ENCODE results near the gene KCNH5. TPM values are rescaled to one million over a fixed set of nuclear protein-coding genes. Genes with fewer than 3 reads are reported as not detected.

The KCNH5 gene
- total and polyA plus RNA-seq, 9 of the 15 experiments (the other 6 are each of a cell fraction or from before 2014, with no cell fraction given) = 1.1 to 2.4 (median 1.4) TPM

DNA sequence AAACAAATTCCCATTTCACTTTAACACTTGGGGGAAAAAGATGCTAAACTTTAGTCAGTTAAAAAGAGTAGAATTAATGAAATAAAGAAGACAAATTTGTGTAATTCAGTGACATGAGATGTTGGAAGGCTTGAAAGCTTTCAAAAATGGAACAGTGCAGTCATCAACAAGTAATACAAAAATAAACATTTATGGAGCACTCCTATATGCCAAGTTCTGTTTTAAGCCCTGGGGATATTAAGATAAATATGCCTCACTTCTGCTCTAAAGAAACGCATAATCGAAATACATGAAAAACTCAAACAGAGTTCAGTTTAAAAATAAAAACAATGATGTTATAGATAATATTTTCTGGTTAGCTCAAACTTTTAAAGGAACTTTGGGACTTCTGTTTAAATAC, 93.0 kb downstream of the KCNH5 start (continued):
- TF ChIP-seq STAG1 (CRISPR knock-in tag; IDR thresholded peaks at IDR 0.05; ENCODE audit: borderline replicate concordance) (no peak), NELFE (IDR thresholded peaks at IDR 0.05; ENCODE audit: insufficient read depth, insufficient read length) (no peak), ZKSCAN1 (IDR thresholded peaks at IDR 0.05; ENCODE audit: low read depth, low read length) (no peak), NCOA1 (IDR thresholded peaks at IDR 0.05; ENCODE audit: low read depth) (no peak), SRSF3 (IDR thresholded peaks at IDR 0.05; ENCODE audit: insufficient read depth, low read length) (no peak), NFE2L1 (tag; IDR thresholded peaks at IDR 0.05; ENCODE audit: borderline replicate concordance, low read depth) (no peak)
- TF ChIP-seq, protein P1, sequence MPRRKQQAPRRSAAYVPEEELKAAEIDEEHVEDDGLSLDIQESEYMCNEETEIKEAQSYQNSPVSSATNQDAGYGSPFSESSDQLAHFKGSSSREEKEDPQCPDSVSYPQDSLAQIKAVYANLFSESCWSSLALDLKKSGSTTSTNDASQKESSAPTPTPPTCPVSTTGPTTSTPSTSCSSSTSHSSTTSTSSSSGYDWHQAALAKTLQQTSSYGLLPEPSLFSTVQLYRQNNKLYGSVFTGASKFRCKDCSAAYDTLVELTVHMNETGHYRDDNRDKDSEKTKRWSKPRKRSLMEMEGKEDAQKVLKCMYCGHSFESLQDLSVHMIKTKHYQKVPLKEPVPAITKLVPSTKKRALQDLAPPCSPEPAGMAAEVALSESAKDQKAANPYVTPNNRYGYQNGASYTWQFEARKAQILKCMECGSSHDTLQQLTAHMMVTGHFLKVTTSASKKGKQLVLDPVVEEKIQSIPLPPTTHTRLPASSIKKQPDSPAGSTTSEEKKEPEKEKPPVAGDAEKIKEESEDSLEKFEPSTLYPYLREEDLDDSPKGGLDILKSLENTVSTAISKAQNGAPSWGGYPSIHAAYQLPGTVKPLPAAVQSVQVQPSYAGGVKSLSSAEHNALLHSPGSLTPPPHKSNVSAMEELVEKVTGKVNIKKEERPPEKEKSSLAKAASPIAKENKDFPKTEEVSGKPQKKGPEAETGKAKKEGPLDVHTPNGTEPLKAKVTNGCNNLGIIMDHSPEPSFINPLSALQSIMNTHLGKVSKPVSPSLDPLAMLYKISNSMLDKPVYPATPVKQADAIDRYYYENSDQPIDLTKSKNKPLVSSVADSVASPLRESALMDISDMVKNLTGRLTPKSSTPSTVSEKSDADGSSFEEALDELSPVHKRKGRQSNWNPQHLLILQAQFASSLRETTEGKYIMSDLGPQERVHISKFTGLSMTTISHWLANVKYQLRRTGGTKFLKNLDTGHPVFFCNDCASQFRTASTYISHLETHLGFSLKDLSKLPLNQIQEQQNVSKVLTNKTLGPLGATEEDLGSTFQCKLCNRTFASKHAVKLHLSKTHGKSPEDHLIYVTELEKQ (CRISPR knock-in tag; IDR thresholded peaks at IDR 0.05) = no peak

- Histone ChIP-seq H3K4me2 (ENCODE audit: insufficient read depth, low read length) (no peak overlapping the region), H3K36me3 (ENCODE audit: control insufficient read depth, insufficient read depth, low read length) (no peaks in the 10 kb centered on the region), H3K27ac (ENCODE audit: extremely low read depth, low read depth, low read length) (no peak overlapping the region), H3K4me3 (no peak overlapping the region), H3K9me3 (replicated peaks; ENCODE audit: control insufficient read depth, insufficient read depth, low read depth, low read length) (no peaks in the 10 kb centered on the region), H3K4me1 (replicated peaks in 1 of 2; ENCODE audit: control insufficient read depth in 2 of 2, insufficient read depth in 2 of 2, low read length in 2 of 2) (no peaks in the 10 kb centered on the region), H3K9ac (ENCODE audit: insufficient read depth in 1 of 2, low read depth in 2 of 2, low read length in 2 of 2) (no peak overlapping the region), H2AFZ (ENCODE audit: low read depth, low read length) (no peak overlapping the region), H4K20me1 (replicated peaks; ENCODE audit: control insufficient read depth, insufficient read depth, low read length) (no peaks in the 10 kb centered on the region), H3K79me2 (ENCODE audit: control insufficient read depth, insufficient read depth, low read length) (no peaks in the 10 kb centered on the region), H3K9me1 (ENCODE audit: control insufficient read depth, insufficient read depth, low read length) (no peaks in the 10 kb centered on the region), H3K27me3 (ENCODE audit: control insufficient read depth in 2 of 2, insufficient read depth in 2 of 2, low read length in 2 of 2) (no peaks in the 10 kb centered on the region)
- BruUV-seq (replicated peaks) = no TSS peak
- in situ Hi-C loops (cut with MboI) (no loop called here), intact Hi-C loops (cut with micrococcal nuclease) (no loop called here)
- ATAC-seq (no peak), FAIRE-seq (no peak), DNase-seq (ENCODE audit: extremely low read depth in 1 of 4, low spot score in 3 of 4) (no peak)
- ChIA-PET POLR2A (interaction anchor here (1.0 kb wide), 1 partner anchor 20 kb away, joined by 3 read pairs; no protein-coding TSS in a partner anchor), CTCF (ENCODE audit: low intra/inter-chr PET ratio) (no interaction called here)
- 7% methylated on average over 2 of the region's 2 CpGs for WGBS (ENCODE audit: insufficient coverage, low coverage, missing lambda C conversion rate)
- TF ChIP-seq MTA3 (IDR thresholded peaks at IDR 0.05; ENCODE audit: borderline replicate concordance) = no peak
Observed at GRCh38 chr14:62947301-62947700, 98.0 kb downstream of the KCNH5 start.
